Endometrial microvascular endothelial cells (primary cell): ENCODE data around the gene SSUH2. TPM values are rescaled to one million over a fixed set of nuclear protein-coding genes. Genes with fewer than 3 reads are reported as not detected.
"Not testable (repeated sequence)": the region's sequence is repeated elsewhere in the genome, so short reads cannot be mapped to it uniquely, and the experiment has no call there.

ENCODE experiments used
- in situ Hi-C: cut with HindIII; loops from 2 replicates; pipeline ENCODE4 v1.10.0; 2017; ENCODE audit warnings: low sequenced_read_pairs, low pct_unique_long_range_greater_than_20kb; ENCODE audit errors: inconsistent ontology term
- total RNA-seq: library from RNA; depleted of rRNA; stranded (reverse); fragments of >200 nt; gene quantifications from one replicate; pipeline ENCODE4 v1.2.3, GENCODE V29; 2015; ENCODE audit errors: inconsistent ontology term

The SSUH2 gene
- total RNA-seq, 1 donor from 2014 or later: not detected

DNA sequence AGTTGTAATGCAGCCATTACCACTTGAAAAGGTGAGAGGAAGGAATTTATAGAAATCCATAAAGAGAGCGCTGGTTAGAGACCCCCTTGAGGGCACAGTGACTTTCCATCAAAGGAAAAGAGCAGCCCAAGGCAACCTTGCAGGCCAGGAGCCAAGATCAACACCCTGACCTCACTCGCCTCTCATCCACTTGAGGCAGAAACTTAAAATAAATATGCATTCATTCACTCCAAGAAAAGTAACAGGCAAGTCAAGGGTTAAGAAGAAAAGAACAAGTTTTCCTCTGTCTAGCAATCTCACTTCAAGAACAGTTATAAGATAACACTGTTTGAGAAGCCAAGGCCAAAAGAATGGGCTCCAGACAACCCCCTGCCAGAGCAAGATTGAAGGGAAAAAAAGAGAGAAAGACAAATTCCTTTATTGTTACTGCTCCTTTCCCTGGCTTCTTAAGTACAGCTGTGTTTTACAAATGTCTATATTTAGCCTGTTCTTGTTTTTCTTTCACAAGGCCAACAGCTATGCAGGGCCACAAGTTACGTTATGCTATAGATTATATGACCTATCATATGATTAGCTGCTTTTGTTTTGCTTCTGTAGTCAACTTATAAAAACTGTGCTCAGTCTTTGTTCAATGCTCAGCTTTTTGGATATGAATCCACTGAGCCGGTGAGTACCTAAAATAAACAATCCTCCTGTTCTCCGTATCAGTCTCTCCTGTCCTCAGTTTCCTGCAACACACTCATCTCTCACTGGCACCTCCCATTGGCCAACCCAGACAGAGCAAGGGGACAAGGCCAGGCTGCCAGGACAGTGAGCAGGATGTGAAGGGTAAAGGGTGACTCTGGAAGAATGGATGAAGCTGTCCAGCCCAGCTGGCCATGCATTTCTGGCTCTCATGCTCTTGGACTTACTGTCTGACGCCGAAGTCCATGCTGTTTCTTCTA is 15.8 kb upstream of the SSUH2 start:
- in situ Hi-C loops: no loop called here

GRCh38 chr3:8659242-8659641 is 14.6 kb upstream of the SSUH2 start:
- in situ Hi-C loops: no loop called here

GRCh38 chr3:8658306-8659212 is 14.0 kb upstream of the SSUH2 start:
- in situ Hi-C loops: no loop called here

- in situ Hi-C loops: no loop called here
These were observed 13.3 kb upstream of the SSUH2 start for GRCh38 chr3:8657804-8658305.

DNA sequence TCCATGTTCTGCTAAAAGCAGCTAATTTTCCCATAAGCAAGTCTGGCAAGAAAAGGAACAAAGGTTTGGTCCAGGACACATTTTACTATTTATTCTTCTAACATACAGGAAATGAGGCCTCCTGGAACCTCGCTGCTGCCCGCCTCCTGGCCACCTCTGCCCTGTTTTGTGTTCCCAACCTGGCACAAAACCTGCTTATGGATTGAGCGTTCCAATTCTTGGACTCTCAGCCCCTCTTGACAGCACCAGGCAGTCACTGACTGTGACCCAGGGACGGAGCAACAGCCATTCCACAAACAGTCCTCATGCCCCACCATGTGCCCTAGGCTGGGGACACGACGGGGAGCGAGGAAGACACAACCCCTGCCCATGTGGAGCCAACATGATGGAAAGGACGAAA is 11.6 kb upstream of the SSUH2 start:
- in situ Hi-C loops: no loop called here

- in situ Hi-C loops: no loop called here
These were observed 10.8 kb upstream of the SSUH2 start for GRCh38 chr3:8655387-8655835.

GRCh38 chr3:8654572-8655329 is 10.2 kb upstream of the SSUH2 start:
- in situ Hi-C loops: not testable (repeated sequence)

DNA sequence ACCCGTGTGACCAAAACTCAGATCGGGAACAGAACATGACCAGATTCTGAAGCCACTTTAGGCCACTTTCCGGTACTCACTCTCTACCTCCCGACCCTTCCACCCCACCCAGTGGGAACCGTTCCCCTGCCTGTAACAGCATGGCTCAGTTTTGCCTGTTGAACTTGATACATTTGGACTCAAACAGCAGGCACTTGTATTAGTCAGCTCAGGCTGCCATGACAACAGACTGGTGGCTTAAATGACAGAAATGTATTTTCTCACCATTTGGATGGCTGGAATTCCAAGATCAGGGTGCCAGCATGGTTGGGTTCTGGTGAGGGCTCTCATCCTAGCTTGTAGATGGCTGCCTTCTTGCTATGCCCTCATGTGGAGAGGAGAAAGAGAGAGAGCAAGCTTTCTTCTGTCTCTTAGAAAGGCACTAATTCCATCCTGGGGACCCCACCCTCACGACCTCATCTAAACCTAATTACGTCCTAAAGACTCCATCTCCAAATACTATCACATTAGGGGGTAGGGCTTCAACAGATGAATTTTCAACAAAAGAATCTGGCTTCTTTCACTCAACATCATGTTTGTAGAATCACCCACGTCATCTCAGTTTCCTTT is 9.3 kb upstream of the SSUH2 start:
- in situ Hi-C loops: no loop called here

GRCh38 chr3:8652324-8652987 is 7.9 kb upstream of the SSUH2 start:
- in situ Hi-C loops: no loop called here

GRCh38 chr3:8651418-8652323 is 7.1 kb upstream of the SSUH2 start:
- in situ Hi-C loops: no loop called here

GRCh38 chr3:8650583-8651416 is 6.2 kb upstream of the SSUH2 start:
- in situ Hi-C loops: no loop called here

DNA sequence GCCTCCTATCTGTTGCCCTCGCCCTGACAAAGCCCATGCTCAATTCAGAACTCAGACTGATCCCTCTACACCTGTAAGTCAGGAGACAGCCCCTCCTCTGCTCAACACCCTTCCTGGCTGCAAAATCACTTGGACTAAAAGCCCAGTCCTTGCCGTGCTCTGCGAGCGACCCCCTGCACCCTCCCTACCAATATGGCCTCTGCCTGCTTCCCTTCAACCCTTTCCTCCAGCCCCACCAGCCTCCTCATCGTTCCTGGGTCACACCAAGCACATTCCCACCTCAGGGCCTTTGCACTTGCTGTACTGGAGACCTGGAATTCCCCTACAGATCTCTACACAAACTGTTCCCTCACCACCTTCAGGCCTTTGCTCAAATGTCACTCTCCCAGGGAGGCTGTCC is 5.2 kb upstream of the SSUH2 start:
- in situ Hi-C loops: no loop called here

GRCh38 chr3:8648909-8649741 is 4.5 kb upstream of the SSUH2 start:
- in situ Hi-C loops: no loop called here

DNA sequence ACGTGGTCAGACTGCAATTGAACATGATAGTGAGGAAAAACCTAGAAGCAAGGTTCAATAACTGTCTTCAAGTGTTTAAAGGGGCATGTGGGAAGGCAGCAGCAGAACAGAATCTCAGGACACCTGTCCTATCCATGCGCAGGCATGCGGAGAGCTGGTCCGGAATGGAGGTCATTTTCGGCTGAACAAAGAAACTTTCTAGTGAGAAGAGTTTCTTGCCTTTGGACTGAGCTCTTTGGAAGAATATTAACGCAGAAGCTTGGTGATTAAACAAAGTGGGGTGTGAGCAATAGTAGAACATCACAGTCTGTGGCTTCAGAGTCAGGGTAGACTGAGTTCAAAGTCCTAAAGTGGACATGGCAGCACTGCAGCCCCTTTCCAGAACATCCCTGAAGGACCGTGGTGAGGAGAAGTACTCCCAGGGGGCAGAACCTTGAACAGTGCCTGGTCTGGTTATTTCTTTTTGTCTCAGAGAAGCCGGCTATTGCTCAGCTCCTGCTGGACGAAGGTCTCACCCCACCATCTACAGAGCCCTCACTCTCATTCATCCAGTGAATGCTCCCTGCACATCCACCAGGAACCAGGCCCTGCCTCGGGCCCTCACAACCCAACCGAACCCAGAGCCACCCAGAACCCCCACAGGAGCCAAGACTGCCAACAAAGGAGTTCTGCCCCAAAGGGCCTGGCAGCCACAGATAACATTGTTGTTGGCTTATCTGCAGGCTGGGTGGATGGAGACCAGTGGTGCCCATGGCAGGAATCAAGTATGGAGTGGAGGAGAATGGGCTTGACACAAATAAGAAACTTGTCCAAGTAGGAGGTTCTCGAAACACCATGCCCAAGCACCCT is 2.8 kb upstream of the SSUH2 start:
- in situ Hi-C loops: no loop called here
